Suprapubic skin (tissue), 3 donors: ENCODE results near the gene AMBRA1.

Experiments used
- EP300 ChIP-seq: sonication (generic); formaldehyde crosslinking; IDR thresholded peaks from one replicate; pipeline ENCODE4 v1.6.1; 2017; ENCODE audit warnings: antibody characterized with exemption
- TF ChIP-seq, protein P1 (sequence below), 2 donors: fragments of 200-600 bp in 1 of 2; fragments of 450-650 bp in 1 of 2; sonication (generic) in 1 of 2; IDR thresholded peaks; one replicate each; pipeline ENCODE4 v1.5.1; 2016 to 2019; ENCODE audit warnings: antibody characterized with exemption in 2 of 2, mild to moderate bottlenecking in 1 of 2, moderate library complexity in 1 of 2

DNA sequence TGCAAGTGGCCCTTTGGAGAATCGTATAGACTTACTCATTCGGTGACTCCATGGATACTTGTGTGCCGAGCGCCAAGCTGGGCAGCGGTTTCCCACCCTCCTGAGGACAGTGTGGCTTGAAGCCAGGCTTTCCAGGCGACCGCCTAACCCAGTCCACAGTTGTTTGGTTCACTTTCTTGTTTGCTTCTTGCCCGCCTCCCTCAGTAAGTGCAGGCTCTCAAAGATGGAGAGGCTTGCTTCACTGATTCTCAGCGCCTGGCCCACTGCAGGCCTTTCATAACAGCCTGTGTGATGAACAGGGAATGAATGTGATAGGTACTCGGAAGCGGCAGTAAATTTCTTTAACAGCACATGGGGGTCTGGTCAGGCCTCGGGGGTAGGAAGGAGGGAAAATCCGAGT is 223.6 kb downstream of the AMBRA1 start:
- TF ChIP-seq, protein P1, sequence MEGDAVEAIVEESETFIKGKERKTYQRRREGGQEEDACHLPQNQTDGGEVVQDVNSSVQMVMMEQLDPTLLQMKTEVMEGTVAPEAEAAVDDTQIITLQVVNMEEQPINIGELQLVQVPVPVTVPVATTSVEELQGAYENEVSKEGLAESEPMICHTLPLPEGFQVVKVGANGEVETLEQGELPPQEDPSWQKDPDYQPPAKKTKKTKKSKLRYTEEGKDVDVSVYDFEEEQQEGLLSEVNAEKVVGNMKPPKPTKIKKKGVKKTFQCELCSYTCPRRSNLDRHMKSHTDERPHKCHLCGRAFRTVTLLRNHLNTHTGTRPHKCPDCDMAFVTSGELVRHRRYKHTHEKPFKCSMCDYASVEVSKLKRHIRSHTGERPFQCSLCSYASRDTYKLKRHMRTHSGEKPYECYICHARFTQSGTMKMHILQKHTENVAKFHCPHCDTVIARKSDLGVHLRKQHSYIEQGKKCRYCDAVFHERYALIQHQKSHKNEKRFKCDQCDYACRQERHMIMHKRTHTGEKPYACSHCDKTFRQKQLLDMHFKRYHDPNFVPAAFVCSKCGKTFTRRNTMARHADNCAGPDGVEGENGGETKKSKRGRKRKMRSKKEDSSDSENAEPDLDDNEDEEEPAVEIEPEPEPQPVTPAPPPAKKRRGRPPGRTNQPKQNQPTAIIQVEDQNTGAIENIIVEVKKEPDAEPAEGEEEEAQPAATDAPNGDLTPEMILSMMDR (IDR thresholded peaks at IDR 0.05) = no peak
- no peak for TF ChIP-seq EP300
